Panc1 (cell line): ENCODE measurements around the gene YKT6. TPM values are rescaled to one million over a fixed set of nuclear protein-coding genes. Genes with fewer than 3 reads are reported as not detected.

Experiments used
- ATAC-seq: fragments of 200-7000 bp; cut with Tn5 transposase; 2 replicates; pipeline ENCODE4 v1.9.1; 2020; ENCODE audit warnings: mild to moderate bottlenecking, moderate library complexity
- BruUV-seq: library from RNA; stranded (reverse); fragments of 400-500 nt; replicated peaks from 2 replicates; lab custom pipeline; 2021; lab: Mats Ljungman, UMichigan
- CTCF ChIA-PET: fragments of 300-600 bp; sonication (Branson Sonifier 250); formaldehyde crosslinking; loops from one replicate; lab custom pipeline; 2022; ENCODE audit warnings: antibody characterized with exemption; lab: Charles Lee
- POLR2A ChIA-PET: fragments of 300-600 bp; sonication (Branson Sonifier 250); formaldehyde crosslinking; loops from one replicate; lab custom pipeline; 2022; ENCODE audit warnings: antibody characterized with exemption; lab: Charles Lee
- DNase-seq: peaks from one replicate; pipeline ENCODE4 v3.0.0-alpha.2; 2010; ENCODE audit warnings: low read depth, low spot score
- H3K27ac ChIP-seq: 2 replicates; pipeline ENCODE4 v1.5.1; 2011; ENCODE audit warnings: mild to moderate bottlenecking, low read length, inconsistent platforms
- H3K27me3 ChIP-seq: fragments of 200-500 bp; sonication (Bioruptor generic); 2 replicates; pipeline ENCODE4 v1.6.0; 2014; ENCODE audit warnings: low read length, inconsistent platforms; ENCODE audit not compliant: control insufficient read depth, insufficient read depth
- H3K36me3 ChIP-seq: fragments of 200-500 bp; sonication (Bioruptor generic); 2 replicates; pipeline ENCODE4 v1.5.1; 2014; ENCODE audit warnings: inconsistent platforms, mild to moderate bottlenecking, low read length, moderate library complexity; ENCODE audit not compliant: control insufficient read depth, insufficient read depth
- H3K4me1 ChIP-seq: 2 replicates; pipeline ENCODE4 v1.5.1; 2011; ENCODE audit warnings: inconsistent platforms, mild to moderate bottlenecking, low read length, moderate library complexity; ENCODE audit not compliant: control insufficient read depth, insufficient read depth
- H3K4me3 ChIP-seq, 2 experiments: 2 replicates each; pipeline ENCODE4 v1.5.1; 2011 to 2012; ENCODE audit warnings: low read depth in 2 of 2, low read length in 2 of 2, mild to moderate bottlenecking in 2 of 2, inconsistent platforms in 1 of 2, moderate library complexity in 1 of 2
- H3K9me3 ChIP-seq: fragments of 200-500 bp; sonication (Bioruptor generic); 2 replicates; pipeline ENCODE4 v1.5.1; 2014; ENCODE audit warnings: low read depth, mild to moderate bottlenecking, inconsistent platforms, low read length, moderate library complexity; ENCODE audit not compliant: control insufficient read depth, insufficient read depth
- CTCF ChIP-seq: fragments of 450-650 bp; IDR thresholded peaks from 2 replicates; pipeline ENCODE4 v1.5.1; 2017; ENCODE audit warnings: mild to moderate bottlenecking
- POLR2AphosphoS5 ChIP-seq: IDR thresholded peaks from 2 replicates; pipeline ENCODE4 v1.6.1; 2012; ENCODE audit warnings: mild to moderate bottlenecking, low read depth, low read length, moderate library complexity
- REST ChIP-seq, 2 experiments: IDR thresholded peaks; 2 replicates each; pipeline ENCODE4 v1.6.1; 2011 to 2012; ENCODE audit warnings: low read depth in 2 of 2, control low read depth in 1 of 2, low read length in 1 of 2, mild to moderate bottlenecking in 1 of 2, moderate library complexity in 1 of 2; ENCODE audit not compliant: insufficient read depth in 1 of 2
- SIN3A ChIP-seq: IDR thresholded peaks from 2 replicates; pipeline ENCODE4 v1.6.1; 2012; ENCODE audit warnings: low read depth, mild to moderate bottlenecking, low read length, moderate library complexity, borderline replicate concordance; ENCODE audit not compliant: insufficient read depth
- TCF7L2 ChIP-seq: IDR thresholded peaks from 2 replicates; pipeline ENCODE4 v1.6.1; 2011; ENCODE audit warnings: mild to moderate bottlenecking, low read depth, low read length, inconsistent platforms
- in situ Hi-C: cut with HindIII; loops from 2 replicates; pipeline ENCODE4 v1.10.0; 2016; ENCODE audit warnings: low sequenced_read_pairs, low pct_unique_long_range_greater_than_20kb
- intact Hi-C: fragments of 100-400 bp; cut with micrococcal nuclease; formaldehyde crosslinking; loops from one replicate; pipeline ENCODE4 v1.10.0; 2022; ENCODE audit not compliant: unreplicated experiment
- total RNA-seq: library from RNA; stranded (reverse); gene quantifications from one replicate; pipeline ENCODE4 v1.2.1, GENCODE V29; 2021; ENCODE audit not compliant: unreplicated experiment

Gene YKT6
- total RNA-seq, 1 experiment from 2014 or later = 207 TPM

- Histone ChIP-seq H3K4me3 (no peak overlapping the region), H3K27me3 (no peaks in the 10 kb centered on the region), H3K36me3 (no peaks in the 10 kb centered on the region), H3K27ac (no peak overlapping the region), H3K4me1 (no peaks in the 10 kb centered on the region), H3K9me3 (no peaks in the 10 kb centered on the region)
- TF ChIP-seq SIN3A = no peak
- no peak for TF ChIP-seq POLR2AphosphoS5
- TF ChIP-seq CTCF = no peak
- no peak for TF ChIP-seq TCF7L2
- no peak for TF ChIP-seq REST (IDR thresholded peaks at IDR 0.05; ENCODE audit: insufficient read depth in 1 of 2, low read depth in 2 of 2, low read length in 1 of 2)
- intact Hi-C loops (loop anchor here (10.0 kb wide), 1 partner anchor 317 kb away; no protein-coding TSS in a partner anchor), in situ Hi-C loops (no loop called here)
- no peak for ATAC-seq
- ChIA-PET POLR2A (no interaction called here), CTCF (no interaction called here)
- no TSS peak for BruUV-seq
- no peak for DNase-seq
These were observed 47.3 kb downstream of the YKT6 start for GRCh38 chr7:44247868-44248651.

- no TSS peak for BruUV-seq
- in situ Hi-C loops (no loop called here), intact Hi-C loops (loop anchor here (10.0 kb wide), 1 partner anchor 315 kb away; no protein-coding TSS in a partner anchor)
- no peak for DNase-seq
- Histone ChIP-seq H3K9me3 (no peaks in the 10 kb centered on the region), H3K4me3 (no peak overlapping the region), H3K27ac (no peak overlapping the region), H3K36me3 (no peaks in the 10 kb centered on the region), H3K4me1 (no peaks in the 10 kb centered on the region), H3K27me3 (no peaks in the 10 kb centered on the region)
- no peak for ATAC-seq
- TF ChIP-seq TCF7L2 (no peak), CTCF (no peak), SIN3A (no peak), POLR2AphosphoS5 (no peak), REST (IDR thresholded peaks at IDR 0.05; ENCODE audit: insufficient read depth in 1 of 2, low read depth in 2 of 2, low read length in 1 of 2) (no peak)
- ChIA-PET CTCF (no interaction called here), POLR2A (no interaction called here)
These were observed 49.0 kb downstream of the YKT6 start for GRCh38 chr7:44249639-44250234.
